Endothelial cell of umbilical vein (primary cell): ENCODE measurements around the gene LRP1-AS. TPM values are rescaled to one million over a fixed set of nuclear protein-coding genes. Genes with fewer than 3 reads are reported as not detected.

Experiments
- BruUV-seq: library from RNA; stranded (reverse); fragments of 400-500 nt; replicated peaks from 2 replicates; lab custom pipeline; 2021; lab: Mats Ljungman, UMichigan
- CTCF ChIA-PET: fragments of 300-600, 350-600 bp; sonication (Branson Sonifier 250); formaldehyde crosslinking; loops from one replicate; lab custom pipeline; 2021; ENCODE audit warnings: antibody characterized with exemption, inconsistent platforms; lab: Charles Lee
- POLR2A ChIA-PET: fragments of 300-600, 350-600 bp; sonication (Branson Sonifier 250); formaldehyde crosslinking; loops from one replicate; lab custom pipeline; 2021; ENCODE audit warnings: antibody characterized with exemption, inconsistent platforms; lab: Charles Lee
- DNase-seq: peaks from one replicate; pipeline ENCODE4 v3.0.0-alpha.2; 2011; ENCODE audit warnings: low read depth, low spot score
- FAIRE-seq: peaks from 2 replicates; lab custom pipeline; 2011; peaks lifted over from hg19 to GRCh38; lab: Jason Lieb, UNC
- H2AFZ ChIP-seq: 2 replicates; pipeline ENCODE4 v1.6.0; 2012; ENCODE audit warnings: low read depth, low read length, control low read depth, inconsistent platforms
- H3K27ac ChIP-seq: 2 replicates; pipeline ENCODE4 v1.5.1; 2011; ENCODE audit warnings: low read depth, mild to moderate bottlenecking, control low read depth, low read length, moderate library complexity; ENCODE audit not compliant: insufficient read depth
- H3K27me3 ChIP-seq, 2 experiments: 2 replicates each; pipeline versions ENCODE4 v1.6.0 to v1.6.1; 2011; ENCODE audit warnings: low read length in 2 of 2, mixed read lengths in 1 of 2; ENCODE audit not compliant: control insufficient read depth in 2 of 2, insufficient read depth in 2 of 2
- H3K36me3 ChIP-seq, 2 experiments: 2 replicates in 1 of 2; 3 replicates in 1 of 2; pipeline ENCODE4 v1.5.1; 2011; ENCODE audit warnings: low read length in 2 of 2, mild to moderate bottlenecking in 1 of 2, moderate library complexity in 1 of 2; ENCODE audit not compliant: control insufficient read depth in 2 of 2, insufficient read depth in 2 of 2; ENCODE audit errors: extremely low read depth in 1 of 2
- H3K4me1 ChIP-seq: 3 replicates; pipeline ENCODE4 v1.5.1; 2011; ENCODE audit warnings: mild to moderate bottlenecking, low read length; ENCODE audit not compliant: control insufficient read depth, insufficient read depth; ENCODE audit errors: extremely low read depth
- H3K4me2 ChIP-seq: 2 replicates; pipeline ENCODE4 v1.6.1; 2011; ENCODE audit warnings: low read length, control low read depth, mixed read lengths; ENCODE audit not compliant: insufficient read depth
- H3K4me3 ChIP-seq, 3 experiments: fragments of 200-600 bp in 1 of 3; sonication (generic), shearing (Covaris generic) in 1 of 3; replicated peaks in 1 of 3; 2 replicates each; pipeline ENCODE4 v1.5.1; 2011 to 2016; ENCODE audit warnings: control low read depth in 3 of 3, low read length in 3 of 3, mild to moderate bottlenecking in 2 of 3, inconsistent platforms in 1 of 3, low read depth in 1 of 3, moderate library complexity in 1 of 3; ENCODE audit not compliant: insufficient read depth in 1 of 3
- H3K79me2 ChIP-seq: 2 replicates; pipeline ENCODE4 v1.6.0; 2012; ENCODE audit warnings: low read length, inconsistent platforms; ENCODE audit not compliant: control insufficient read depth, insufficient read depth
- H3K9ac ChIP-seq: replicated peaks from 2 replicates; pipeline ENCODE3; 2011; ENCODE audit warnings: low read length, control low read depth; ENCODE audit not compliant: insufficient read depth; ENCODE audit errors: extremely low read depth
- H3K9me1 ChIP-seq: replicated peaks from 3 replicates; pipeline ENCODE4 v1.6.0; 2011; ENCODE audit warnings: mild to moderate bottlenecking, low read length; ENCODE audit not compliant: control insufficient read depth, insufficient read depth; ENCODE audit errors: extremely low read depth
- H3K9me3 ChIP-seq: replicated peaks from 2 replicates; pipeline ENCODE4 v1.5.1; 2012; ENCODE audit warnings: low read length, inconsistent platforms; ENCODE audit not compliant: control insufficient read depth, insufficient read depth
- H4K20me1 ChIP-seq: replicated peaks from 2 replicates; pipeline ENCODE3; 2011; ENCODE audit warnings: mild to moderate bottlenecking, low read length; ENCODE audit not compliant: control insufficient read depth, insufficient read depth; ENCODE audit errors: extremely low read depth
- EZH2 ChIP-seq: IDR thresholded peaks from 2 replicates; pipeline ENCODE4 v1.6.1; 2012; ENCODE audit warnings: borderline replicate concordance, low read depth, mild to moderate bottlenecking, moderate library complexity, low read length, inconsistent platforms; ENCODE audit not compliant: severe bottlenecking
- FOS ChIP-seq: IDR thresholded peaks from 2 replicates; pipeline ENCODE4 v1.6.1; 2011; ENCODE audit warnings: mild to moderate bottlenecking, low read length, moderate library complexity, borderline replicate concordance; ENCODE audit not compliant: insufficient read depth
- GATA2 ChIP-seq: IDR thresholded peaks from 2 replicates; pipeline ENCODE4 v1.7.0; 2011; ENCODE audit warnings: low read depth, mild to moderate bottlenecking, moderate library complexity, mixed read lengths, low read length; ENCODE audit not compliant: insufficient read length, insufficient read depth
- JUN ChIP-seq: IDR thresholded peaks from 2 replicates; pipeline ENCODE4 v1.6.1; 2011; ENCODE audit warnings: borderline replicate concordance, low read depth; ENCODE audit not compliant: insufficient read length, insufficient read depth
- MYC ChIP-seq: IDR thresholded peaks from one replicate; pipeline ENCODE4 v1.6.1; 2011; ENCODE audit warnings: mild to moderate bottlenecking, low read depth, low read length
- POLR2A ChIP-seq: IDR thresholded peaks from 2 replicates; pipeline ENCODE4 v1.6.1; 2012; ENCODE audit warnings: low read depth, mild to moderate bottlenecking, control low read depth, low read length
- POLR2AphosphoS5 ChIP-seq: IDR thresholded peaks from 2 replicates; pipeline ENCODE4 v1.6.1; 2012; ENCODE audit warnings: low read depth, mild to moderate bottlenecking, control low read depth, low read length, moderate library complexity; ENCODE audit not compliant: insufficient read depth
- dilution Hi-C: fragments of 300-500 bp; cut with MboI; formaldehyde crosslinking; loops from one replicate; pipeline ENCODE4 v1.15.0; 2019; ENCODE audit warnings: low sequenced_read_pairs; ENCODE audit not compliant: extremely low pct_ligation_motif_present
- intact Hi-C: fragments of 100-400 bp; cut with micrococcal nuclease; formaldehyde crosslinking; loops from one replicate; pipeline ENCODE4 v1.10.0; 2022
- polyA plus RNA-seq, 4 experiments: library from polyadenylated mRNA; depleted of rRNA in 3 of 4; stranded (reverse) in 3 of 4; unstranded in 1 of 4; fragments of >200 nt; gene quantifications; 2 replicates each; pipeline versions ENCODE4 v1.2.1 to v1.2.3, GENCODE V29; 2011 to 2012; ENCODE audit warnings: missing spikeins in 1 of 4
- total RNA-seq: library from RNA; stranded (reverse); gene quantifications from 2 replicates; pipeline ENCODE4 v1.2.3, GENCODE V29; 2021
- TF ChIP-seq, protein P1 (sequence below), 2 donors: IDR thresholded peaks; 1 replicate in 1 of 2; 2 replicates in 1 of 2; pipeline ENCODE4 v1.5.1; 2011; ENCODE audit warnings: low read length in 2 of 2, mild to moderate bottlenecking in 2 of 2, moderate library complexity in 2 of 2, control low read depth in 1 of 2, inconsistent platforms in 1 of 2, low read depth in 1 of 2; ENCODE audit not compliant: insufficient read depth in 1 of 2; ENCODE audit errors: extremely low read depth in 1 of 2
- TF ChIP-seq, protein P2 (sequence below): IDR thresholded peaks from 2 replicates; pipeline ENCODE4 v1.6.1; 2011; ENCODE audit not compliant: insufficient read depth, insufficient read length

LRP1-AS gene
- total and polyA plus RNA-seq, 2 donors (not counting 3 experiments of a cell fraction or from before 2014, with no cell fraction given): not detected

DNA sequence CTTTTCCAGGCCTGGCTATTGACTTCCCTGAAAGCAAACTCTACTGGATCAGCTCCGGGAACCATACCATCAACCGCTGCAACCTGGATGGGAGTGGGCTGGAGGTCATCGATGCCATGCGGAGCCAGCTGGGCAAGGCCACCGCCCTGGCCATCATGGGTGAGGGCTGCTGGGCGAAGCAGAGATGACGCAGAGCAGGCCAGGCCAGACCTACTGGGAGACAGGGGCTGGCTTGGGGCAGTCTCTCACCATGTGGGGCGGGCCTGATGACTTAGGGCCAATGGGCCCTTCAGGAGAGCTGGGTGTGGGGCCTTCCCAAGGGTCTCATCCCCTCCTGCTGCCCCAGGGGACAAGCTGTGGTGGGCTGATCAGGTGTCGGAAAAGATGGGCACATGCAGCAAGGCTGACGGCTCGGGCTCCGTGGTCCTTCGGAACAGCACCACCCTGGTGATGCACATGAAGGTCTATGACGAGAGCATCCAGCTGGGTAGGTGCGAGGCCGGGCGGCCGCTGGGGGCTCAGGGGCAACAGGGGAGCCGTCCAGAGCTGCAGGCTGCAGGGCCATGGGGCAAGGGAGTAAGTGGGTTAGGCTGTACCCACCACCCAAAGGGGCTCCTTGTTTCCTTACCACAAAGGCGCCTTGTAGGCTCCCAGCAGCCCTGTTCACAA is 33.0 kb upstream of the LRP1-AS start:
- no peaks in the 10 kb centered on the region for H3K9me1 ChIP-seq
- intact Hi-C loops: no loop called here
- H3K27ac ChIP-seq: no peak overlapping the region
- no peak overlapping the region for H3K4me3 ChIP-seq
- H3K36me3 ChIP-seq: no peaks in the 10 kb centered on the region
- H3K4me2 ChIP-seq: no peak overlapping the region
- H4K20me1 ChIP-seq: no peaks in the 10 kb centered on the region
- no peak for DNase-seq
- no peak overlapping the region for H2AFZ ChIP-seq
- H3K4me1 ChIP-seq: no peaks in the 10 kb centered on the region
- CTCF ChIA-PET: interaction anchor here (0.9 to 10.3 kb wide), 7 partner anchors 54 to 112 kb away, joined by 3 to 164 read pairs (median 34); partner anchors contain the start of genes LRP1 and STAT6
- BruUV-seq: no TSS peak
- H3K9me3 ChIP-seq: no peaks in the 10 kb centered on the region
- TF ChIP-seq EZH2 (no peak), GATA2 (no peak), POLR2AphosphoS5 (no peak), FOS (no peak), MYC (no peak), JUN (no peak), POLR2A (no peak)
- TF ChIP-seq, protein P1, sequence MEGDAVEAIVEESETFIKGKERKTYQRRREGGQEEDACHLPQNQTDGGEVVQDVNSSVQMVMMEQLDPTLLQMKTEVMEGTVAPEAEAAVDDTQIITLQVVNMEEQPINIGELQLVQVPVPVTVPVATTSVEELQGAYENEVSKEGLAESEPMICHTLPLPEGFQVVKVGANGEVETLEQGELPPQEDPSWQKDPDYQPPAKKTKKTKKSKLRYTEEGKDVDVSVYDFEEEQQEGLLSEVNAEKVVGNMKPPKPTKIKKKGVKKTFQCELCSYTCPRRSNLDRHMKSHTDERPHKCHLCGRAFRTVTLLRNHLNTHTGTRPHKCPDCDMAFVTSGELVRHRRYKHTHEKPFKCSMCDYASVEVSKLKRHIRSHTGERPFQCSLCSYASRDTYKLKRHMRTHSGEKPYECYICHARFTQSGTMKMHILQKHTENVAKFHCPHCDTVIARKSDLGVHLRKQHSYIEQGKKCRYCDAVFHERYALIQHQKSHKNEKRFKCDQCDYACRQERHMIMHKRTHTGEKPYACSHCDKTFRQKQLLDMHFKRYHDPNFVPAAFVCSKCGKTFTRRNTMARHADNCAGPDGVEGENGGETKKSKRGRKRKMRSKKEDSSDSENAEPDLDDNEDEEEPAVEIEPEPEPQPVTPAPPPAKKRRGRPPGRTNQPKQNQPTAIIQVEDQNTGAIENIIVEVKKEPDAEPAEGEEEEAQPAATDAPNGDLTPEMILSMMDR (IDR thresholded peaks at IDR 0.05; ENCODE audit: extremely low read depth in 1 of 2, insufficient read depth in 1 of 2, low read depth in 1 of 2, low read length in 2 of 2): no peak
- TF ChIP-seq, protein P2, sequence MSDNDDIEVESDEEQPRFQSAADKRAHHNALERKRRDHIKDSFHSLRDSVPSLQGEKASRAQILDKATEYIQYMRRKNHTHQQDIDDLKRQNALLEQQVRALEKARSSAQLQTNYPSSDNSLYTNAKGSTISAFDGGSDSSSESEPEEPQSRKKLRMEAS: no peak
- POLR2A ChIA-PET: no interaction called here
- no peak overlapping the region for H3K9ac ChIP-seq
- no peak for FAIRE-seq
- dilution Hi-C loops: no loop called here
- H3K79me2 ChIP-seq: no peaks in the 10 kb centered on the region
- H3K27me3 ChIP-seq: peaks cover 2 to 5% of the 10 kb centered on the region in 2 experiments
